HUES64 (cell line): ENCODE measurements around the gene RPS6KB1.
"Not testable (repeated sequence)": the region's sequence is repeated elsewhere in the genome, so short reads cannot be mapped to it uniquely, and the experiment has no call there.

Source experiments
- H3K27ac ChIP-seq: 2 replicates; pipeline ENCODE4 v1.7.0; 2013; ENCODE audit warnings: low read depth, low read length, inconsistent platforms
- H3K27me3 ChIP-seq: 2 replicates; pipeline ENCODE4 v1.6.1; 2013; ENCODE audit warnings: mild to moderate bottlenecking, low read length; ENCODE audit not compliant: insufficient read depth
- H3K36me3 ChIP-seq: 2 replicates; pipeline ENCODE4 v1.6.1; 2013; ENCODE audit warnings: mild to moderate bottlenecking, low read length; ENCODE audit not compliant: insufficient read depth
- H3K4me1 ChIP-seq: 2 replicates; pipeline ENCODE4 v1.6.1; 2013; ENCODE audit warnings: mild to moderate bottlenecking, low read length, moderate library complexity; ENCODE audit not compliant: insufficient read depth
- H3K4me3 ChIP-seq: 2 replicates; pipeline ENCODE4 v1.5.1; 2013; ENCODE audit warnings: mild to moderate bottlenecking, low read length, moderate library complexity
- H3K9ac ChIP-seq: 2 replicates; pipeline ENCODE4 v1.6.1; 2013; ENCODE audit warnings: mild to moderate bottlenecking, low read depth, low read length
- H3K9me3 ChIP-seq: 2 replicates; pipeline ENCODE4 v1.6.1; 2013; ENCODE audit warnings: low read depth, low read length; ENCODE audit not compliant: insufficient read depth
- WGBS: fragments of 150-250, 120-280 bp; methylation state at CpG from one replicate; pipeline ENCODE4 v1.1.7; 2013; ENCODE audit warnings: missing lambda C conversion rate; 5-methylcytosine and 5-hydroxymethylcytosine counted together

Gene RPS6KB1

DNA sequence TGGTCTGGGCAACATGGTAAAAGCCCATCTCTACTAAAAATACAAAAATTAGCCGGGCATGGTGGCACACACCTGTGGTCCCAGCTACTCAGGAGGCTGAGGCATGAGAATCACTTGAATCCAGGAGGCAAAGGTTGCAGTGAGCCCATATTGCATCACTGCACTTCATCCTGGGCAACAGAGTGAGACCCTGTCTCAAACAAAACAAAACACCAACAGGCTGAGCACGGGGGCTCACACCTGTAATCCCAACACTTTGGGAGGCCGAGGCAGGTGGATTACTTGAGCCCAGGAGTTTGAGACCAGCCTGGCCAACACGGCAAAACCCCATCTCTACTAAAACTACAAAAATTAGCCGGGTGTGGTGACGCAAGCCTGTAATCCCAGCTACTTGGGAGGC, 82.2 kb downstream of the RPS6KB1 start:
- H3K4me3 ChIP-seq, H3K4me1 ChIP-seq, H3K36me3 ChIP-seq, H3K9ac ChIP-seq, H3K9me3 ChIP-seq, H3K27ac ChIP-seq, H3K27me3 ChIP-seq: not testable (repeated sequence)
- 95% methylated on average over 3 of the region's 6 CpGs for WGBS

DNA sequence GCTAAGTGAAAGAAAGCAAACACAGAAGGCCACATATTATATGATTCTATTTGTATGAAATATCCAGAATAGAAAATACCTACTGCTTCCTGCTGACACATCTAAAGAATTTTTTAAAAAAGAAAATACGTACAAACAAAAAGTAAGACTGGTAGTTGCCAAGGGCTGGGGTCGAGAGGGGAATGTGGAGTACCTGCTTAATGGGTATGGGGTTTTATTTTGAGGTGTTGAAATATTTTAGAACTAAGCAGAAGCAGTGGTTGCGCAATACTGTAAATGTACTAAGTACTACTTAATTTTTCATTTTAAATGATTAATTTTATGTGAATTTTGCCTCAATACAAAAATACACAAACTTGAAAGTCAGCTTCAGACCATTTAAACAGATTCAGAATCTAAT, 103.7 kb downstream of the RPS6KB1 start:
- not testable (repeated sequence) for H3K4me1 ChIP-seq, H3K9me3 ChIP-seq, H3K36me3 ChIP-seq, H3K27me3 ChIP-seq, H3K27ac ChIP-seq, H3K9ac ChIP-seq, H3K4me3 ChIP-seq
- WGBS = 92% methylated on average over 2 of the region's 3 CpGs
